ENCODE results near the gene ABCA6.

Gene ABCA6

GRCh38 chr17:69069226-69069750 lies 72.4 kb downstream of the ABCA6 start:
- no peak overlapping the region; the same call in 1 of the 2 replicates for H2AFZ ChIP-seq (ENCODE audit: low read depth, low read length)
- no peak overlapping the region for H3K9ac ChIP-seq (ENCODE audit: low read length)
- no peaks in the 10 kb centered on the region for H3K27me3 ChIP-seq (ENCODE audit: low read depth, low read length)

GRCh38 chr17:69067274-69068047 lies 74.2 kb downstream of the ABCA6 start:
- Histone ChIP-seq H3K4me1 (ENCODE audit: low read length) (peaks cover 9% of the 10 kb centered on the region), H3K36me3 (replicated peaks; ENCODE audit: low read depth, low read length) (no peaks in the 10 kb centered on the region), H2AFZ (ENCODE audit: low read depth, low read length) (no peak overlapping the region), H3K4me3 (ENCODE audit: low read length) (no peak overlapping the region), H3K79me2 (ENCODE audit: low read length) (no peaks in the 10 kb centered on the region), H3K4me2 (ENCODE audit: low read length) (no peak overlapping the region), H3K27ac (ENCODE audit: low read length) (no peak overlapping the region), H3K27me3 (ENCODE audit: low read depth, low read length) (no peaks in the 10 kb centered on the region), H4K20me1 (ENCODE audit: insufficient read depth, low read length) (no peaks in the 10 kb centered on the region), H3K9ac (ENCODE audit: low read length) (no peak overlapping the region), H3K9me3 (ENCODE audit: insufficient read depth, low read length) (no peaks in the 10 kb centered on the region)
- peak; percentile 39; the same call in 1 of the 2 replicates for TF ChIP-seq CTCF (IDR thresholded peaks at IDR 0.05; ENCODE audit: low read depth, low read length)
- no peak for TF ChIP-seq EZH2phosphoT487 (IDR thresholded peaks at IDR 0.05; ENCODE audit: low read depth)

More at GRCh38 chr17:69069226-69069750, 72.4 kb downstream of the ABCA6 start:
- Histone ChIP-seq H3K4me1 (ENCODE audit: low read length) (peaks cover 4% of the 10 kb centered on the region), H3K4me2 (ENCODE audit: low read length) (no peak overlapping the region), H3K9me3 (ENCODE audit: insufficient read depth, low read length) (no peaks in the 10 kb centered on the region), H3K36me3 (replicated peaks; ENCODE audit: low read depth, low read length) (no peaks in the 10 kb centered on the region), H3K4me3 (ENCODE audit: low read length) (no peak overlapping the region), H3K27ac (ENCODE audit: low read length) (no peak overlapping the region), H3K79me2 (ENCODE audit: low read length) (no peaks in the 10 kb centered on the region), H4K20me1 (ENCODE audit: insufficient read depth, low read length) (no peaks in the 10 kb centered on the region)
- TF ChIP-seq CTCF (IDR thresholded peaks at IDR 0.05; ENCODE audit: low read depth, low read length) (no peak), EZH2phosphoT487 (IDR thresholded peaks at IDR 0.05; ENCODE audit: low read depth) (no peak)

- H3K4me1 ChIP-seq (ENCODE audit: low read length) = peaks cover 9% of the 10 kb centered on the region
- no peak overlapping the region for H3K4me3 ChIP-seq (ENCODE audit: low read length)
- TF ChIP-seq CTCF (IDR thresholded peaks at IDR 0.05; ENCODE audit: low read depth, low read length) (no peak), EZH2phosphoT487 (IDR thresholded peaks at IDR 0.05; ENCODE audit: low read depth) (no peak)
- H3K9me3 ChIP-seq (ENCODE audit: insufficient read depth, low read length) = no peaks in the 10 kb centered on the region
- no peak overlapping the region for H2AFZ ChIP-seq (ENCODE audit: low read depth, low read length)
- no peaks in the 10 kb centered on the region for H3K27me3 ChIP-seq (ENCODE audit: low read depth, low read length)
- no peak overlapping the region for H3K27ac ChIP-seq (ENCODE audit: low read length)
- no peak overlapping the region for H3K9ac ChIP-seq (ENCODE audit: low read length)
- H3K4me2 ChIP-seq (ENCODE audit: low read length) = no peak overlapping the region
- no peaks in the 10 kb centered on the region for H3K79me2 ChIP-seq (ENCODE audit: low read length)
- H4K20me1 ChIP-seq (ENCODE audit: insufficient read depth, low read length) = no peaks in the 10 kb centered on the region
- H3K36me3 ChIP-seq (replicated peaks; ENCODE audit: low read depth, low read length) = no peaks in the 10 kb centered on the region
Measured at GRCh38 chr17:69066482-69066881, 75.2 kb downstream of the ABCA6 start.

- Histone ChIP-seq H2AFZ (ENCODE audit: low read depth, low read length) (no peak overlapping the region), H3K79me2 (ENCODE audit: low read length) (no peaks in the 10 kb centered on the region), H4K20me1 (ENCODE audit: insufficient read depth, low read length) (no peaks in the 10 kb centered on the region), H3K27me3 (ENCODE audit: low read depth, low read length) (no peaks in the 10 kb centered on the region), H3K4me1 (ENCODE audit: low read length) (peaks cover 15% of the 10 kb centered on the region), H3K4me3 (ENCODE audit: low read length) (no peak overlapping the region), H3K9ac (ENCODE audit: low read length) (no peak overlapping the region), H3K27ac (ENCODE audit: low read length) (no peak overlapping the region), H3K9me3 (ENCODE audit: insufficient read depth, low read length) (no peaks in the 10 kb centered on the region), H3K4me2 (ENCODE audit: low read length) (no peak overlapping the region), H3K36me3 (replicated peaks; ENCODE audit: low read depth, low read length) (no peaks in the 10 kb centered on the region)
- TF ChIP-seq CTCF (IDR thresholded peaks at IDR 0.05; ENCODE audit: low read depth, low read length) (no peak), EZH2phosphoT487 (IDR thresholded peaks at IDR 0.05; ENCODE audit: low read depth) (no peak)
Measured at GRCh38 chr17:69065113-69065512, 76.6 kb downstream of the ABCA6 start.
